ENCODE measurements around the gene PKN1.
A peak's percentile ranks its signal among the peaks of the same experiment; 100 is the strongest.

Gene PKN1

DNA sequence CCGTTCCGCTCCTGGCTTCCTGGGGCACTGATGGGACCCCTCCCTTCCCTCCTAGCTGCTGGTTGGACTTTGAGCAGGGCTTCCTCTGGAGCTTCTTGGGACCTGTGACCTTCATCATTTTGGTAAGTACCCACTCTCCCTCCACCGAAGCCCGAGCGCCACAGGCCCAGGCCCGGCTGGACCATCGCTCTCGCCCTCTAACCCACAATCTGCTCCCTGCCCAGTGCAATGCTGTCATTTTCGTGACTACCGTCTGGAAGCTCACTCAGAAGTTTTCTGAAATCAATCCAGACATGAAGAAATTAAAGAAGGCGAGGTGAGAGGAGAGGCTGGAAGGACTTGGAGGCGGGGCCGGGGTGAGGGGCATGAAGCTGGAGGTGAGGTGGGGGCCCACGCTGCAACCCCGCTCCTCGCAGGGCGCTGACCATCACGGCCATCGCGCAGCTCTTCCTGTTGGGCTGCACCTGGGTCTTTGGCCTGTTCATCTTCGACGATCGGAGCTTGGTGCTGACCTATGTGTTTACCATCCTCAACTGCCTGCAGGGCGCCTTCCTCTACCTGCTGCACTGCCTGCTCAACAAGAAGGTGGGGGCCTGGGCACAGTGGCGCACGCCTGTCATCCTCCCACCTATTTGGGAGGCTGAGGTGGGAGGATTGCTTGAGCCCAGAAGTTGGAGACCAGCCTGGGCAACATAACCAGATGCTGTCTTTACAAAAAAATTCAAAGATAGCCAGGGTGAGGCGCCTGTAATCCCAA is 26.3 kb upstream of the PKN1 start:
- no peak for DNase-seq

GRCh38 chr19:14407605-14408484 is 25.3 kb upstream of the PKN1 start:
- DNase-seq, result no peak

DNA sequence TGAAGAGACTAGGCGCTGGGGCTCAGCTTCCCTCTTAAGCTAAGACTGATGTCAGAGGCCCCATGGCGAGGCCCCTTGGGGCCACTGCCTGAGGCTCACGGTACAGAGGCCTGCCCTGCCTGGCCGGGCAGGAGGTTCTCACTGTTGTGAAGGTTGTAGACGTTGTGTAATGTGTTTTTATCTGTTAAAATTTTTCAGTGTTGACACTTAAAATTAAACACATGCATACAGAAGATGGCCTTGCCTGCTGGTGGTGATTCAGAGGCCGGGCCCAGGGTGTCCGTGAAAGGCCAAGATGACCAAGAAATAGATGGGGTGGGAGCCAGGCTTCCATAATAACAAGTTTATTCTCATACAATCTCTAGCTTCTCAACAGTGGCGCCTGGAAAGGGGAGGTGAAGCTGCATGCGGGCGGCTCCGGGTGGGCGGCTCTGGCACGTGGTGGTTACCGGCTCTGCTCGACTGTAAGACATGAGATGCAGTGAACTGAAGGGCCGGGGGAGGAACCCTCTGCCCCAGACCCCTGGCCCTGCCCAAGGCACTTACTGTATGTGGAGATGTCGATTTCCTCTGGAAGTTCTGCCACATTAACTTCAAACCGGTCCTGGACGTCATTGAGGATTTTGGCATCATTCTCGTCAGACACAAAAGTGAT is 24.5 kb upstream of the PKN1 start:
- DNase-seq, result no peak

DNA sequence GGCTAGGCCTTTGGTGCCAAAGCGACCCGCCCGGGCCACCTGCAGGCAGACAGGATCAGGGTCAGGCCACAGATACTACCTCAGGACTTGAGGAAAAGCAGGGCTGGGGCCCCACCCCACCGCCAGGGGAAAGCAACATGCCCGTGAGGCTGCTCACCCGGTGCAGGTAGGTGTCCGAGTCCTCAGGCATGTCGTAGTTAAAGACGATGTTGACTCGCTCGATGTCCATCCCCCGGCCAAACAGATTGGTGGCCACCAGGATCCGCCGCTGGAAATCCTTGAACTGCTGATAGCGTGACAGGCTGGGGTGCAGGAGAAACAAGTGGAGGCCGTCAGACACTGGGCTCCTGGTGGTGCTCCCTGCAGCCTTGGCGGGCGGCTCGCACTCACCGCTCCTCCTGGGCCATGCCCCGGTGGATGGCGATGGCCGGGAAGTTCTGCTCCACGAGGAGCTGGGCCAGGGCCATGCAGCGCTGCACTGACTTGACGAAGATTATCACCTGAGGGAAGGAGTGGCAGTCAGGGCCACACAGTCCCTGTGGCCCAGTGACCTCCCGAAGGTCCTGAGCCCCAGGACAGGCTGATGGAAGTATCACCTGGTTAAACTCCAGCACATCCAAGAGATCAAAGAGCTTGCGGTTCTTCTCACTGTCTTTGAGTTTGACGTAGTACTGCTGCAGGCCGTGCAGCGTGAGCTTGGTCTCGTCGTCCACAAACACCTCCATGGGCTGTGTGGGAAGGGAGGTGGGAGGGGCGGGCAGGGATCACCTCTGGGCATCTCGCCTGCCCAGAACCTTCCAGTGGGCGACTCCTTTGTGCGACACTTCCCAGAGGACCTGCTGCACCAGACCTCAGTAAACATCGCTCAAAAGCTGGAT is 23.7 kb upstream of the PKN1 start:
- no peak for DNase-seq

- DNase-seq, result peak; percentile 60
Measured at GRCh38 chr19:14410091-14411051, 22.7 kb upstream of the PKN1 start.

DNA sequence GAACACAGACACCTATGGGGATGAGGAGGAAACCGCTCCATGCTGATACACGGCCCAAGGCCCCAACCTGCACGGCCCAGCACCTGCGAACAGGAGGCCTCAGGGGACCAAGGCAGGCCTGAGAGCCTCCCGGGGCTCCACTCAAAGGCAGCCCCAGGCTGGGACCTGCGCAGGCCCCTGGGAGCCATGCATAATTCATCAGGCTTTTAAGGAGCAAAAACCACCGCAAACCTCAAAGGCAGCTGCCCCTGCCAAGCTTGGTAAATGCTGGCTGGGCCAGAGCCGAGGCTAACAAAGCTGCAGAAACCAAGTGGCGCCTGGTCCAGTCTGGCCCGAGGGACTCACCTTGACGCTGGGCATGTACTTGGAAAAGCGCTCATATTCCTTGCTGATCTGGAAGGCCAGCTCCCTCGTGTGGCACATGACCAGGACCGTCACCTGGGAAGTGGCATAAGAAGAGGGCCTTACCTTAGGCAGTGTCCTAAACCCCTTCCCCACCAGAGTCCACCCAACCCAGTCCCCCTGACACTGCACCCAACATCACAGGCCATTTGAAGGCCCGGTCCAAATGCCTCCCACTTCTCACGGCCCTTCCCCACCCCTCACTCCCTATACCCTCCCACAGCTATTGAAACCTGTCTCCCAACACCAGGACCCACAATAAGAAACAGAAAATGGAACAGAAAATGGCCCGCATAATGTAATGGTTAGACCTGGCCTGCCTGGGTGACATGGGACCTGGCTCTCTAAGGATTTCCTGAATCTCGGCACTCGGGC is 21.8 kb upstream of the PKN1 start:
- DNase-seq, result no peak

DNA sequence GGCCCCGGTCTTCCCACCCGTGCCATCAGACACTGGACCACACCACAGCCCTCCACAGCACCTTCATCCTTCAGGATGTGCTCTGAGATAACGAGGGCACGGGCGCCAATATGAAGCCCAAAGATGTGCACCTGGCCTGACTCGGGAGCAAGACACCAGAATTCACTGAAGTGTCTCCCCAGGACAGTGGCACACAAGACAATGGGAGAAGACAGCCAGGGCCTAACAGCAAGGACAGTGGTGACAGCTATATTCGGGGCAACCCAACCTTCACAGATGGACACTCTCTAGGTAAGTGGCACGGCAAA is 21.2 kb upstream of the PKN1 start:
- no peak for DNase-seq

DNA sequence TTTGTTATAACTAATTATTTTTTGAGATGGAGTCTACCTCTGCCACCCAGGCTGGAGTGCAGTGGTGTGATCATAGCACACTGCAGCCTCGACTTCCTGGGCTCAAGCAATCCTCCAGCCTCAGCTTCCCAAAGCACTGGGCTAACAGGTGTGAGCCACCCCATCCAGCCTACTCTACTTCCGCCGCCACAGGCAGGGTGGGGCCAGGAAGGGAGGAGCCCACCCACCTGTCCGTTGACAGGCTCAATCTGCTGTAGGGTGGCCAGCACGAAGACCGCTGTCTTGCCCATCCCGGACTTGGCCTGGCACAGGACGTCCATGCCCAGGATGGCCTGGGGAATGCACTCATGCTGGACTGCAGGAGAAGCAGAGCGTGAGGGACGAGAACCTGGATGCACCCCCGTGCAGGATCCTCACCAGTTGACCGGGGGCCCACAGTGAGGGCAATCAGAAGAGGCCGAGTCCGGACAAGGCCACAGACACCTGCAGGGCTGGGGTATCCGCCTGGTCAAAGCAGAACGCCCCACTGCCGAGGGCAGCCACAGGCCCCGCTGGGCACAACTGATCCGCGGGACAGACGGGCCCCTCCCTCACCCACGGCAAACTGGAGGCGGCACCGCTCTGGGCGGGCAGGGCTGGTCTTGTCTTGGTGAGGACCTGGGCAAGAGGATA is 20.6 kb upstream of the PKN1 start:
- DNase-seq, result no peak

DNA sequence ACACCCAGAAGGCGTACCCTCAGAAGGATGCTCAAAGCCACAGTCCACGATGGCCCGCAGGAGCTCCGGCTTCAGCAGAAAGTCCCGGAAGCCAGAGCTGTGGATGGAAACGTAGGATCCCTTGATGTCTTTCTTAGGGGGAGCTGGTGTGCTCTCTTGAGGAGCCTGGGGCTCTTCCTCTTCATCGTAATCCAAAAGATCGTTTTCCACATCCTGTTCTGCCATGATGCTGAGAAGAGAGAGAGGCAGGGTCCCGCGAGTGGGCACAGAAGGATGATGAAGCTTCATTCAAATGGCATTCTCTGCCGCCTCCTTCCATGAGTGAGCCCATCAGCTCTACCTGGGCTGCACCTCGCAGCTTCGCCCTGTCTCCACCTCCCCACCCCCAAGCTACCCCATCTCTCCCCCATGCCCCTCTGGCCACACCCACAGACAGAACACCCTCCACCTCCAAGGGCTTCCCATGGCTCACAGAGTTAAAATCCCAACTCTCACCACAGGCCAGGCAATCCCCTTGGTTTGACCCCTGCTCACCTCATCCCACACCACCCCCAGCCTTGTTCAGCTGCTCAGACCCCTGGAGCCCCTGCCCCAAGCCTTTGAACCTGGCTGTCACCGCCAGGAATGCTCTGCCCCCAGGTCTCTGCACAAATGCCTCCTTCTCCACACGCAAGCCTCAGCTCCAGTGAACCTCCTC is 20.0 kb upstream of the PKN1 start:
- DNase-seq, result no peak

- DNase-seq, result no peak
Measured at GRCh38 chr19:14413693-14414181, 19.4 kb upstream of the PKN1 start.

GRCh38 chr19:14414926-14415690 is 18.0 kb upstream of the PKN1 start:
- DNase-seq, result no peak

DNA sequence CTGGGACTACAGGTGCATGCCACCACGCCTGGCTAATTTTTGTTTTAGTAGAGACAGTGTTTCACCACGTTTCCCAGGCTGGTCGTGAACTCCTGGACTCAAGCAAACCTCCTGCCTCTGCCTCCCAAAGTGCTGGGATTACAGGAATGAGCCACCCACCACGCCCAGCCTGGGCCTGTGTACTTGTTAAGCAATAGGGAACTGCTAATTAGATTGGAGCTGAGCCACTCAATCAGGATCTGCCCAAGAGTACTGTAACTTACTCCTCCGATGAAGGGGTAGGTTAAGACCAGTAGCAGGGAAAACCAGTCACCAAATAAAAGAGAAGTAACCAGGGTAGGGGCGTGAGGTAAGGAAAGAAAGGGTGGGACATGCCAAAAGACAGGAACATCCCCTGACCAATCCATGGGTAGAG is 16.3 kb upstream of the PKN1 start:
- DNase-seq, result no peak

- DNase-seq, result peak; percentile 89
Measured at GRCh38 chr19:14418856-14419105, 14.3 kb upstream of the PKN1 start.

- peak; percentile 100 for DNase-seq
Measured at GRCh38 chr19:14419106-14419813, 13.8 kb upstream of the PKN1 start, which contains the start of gene DDX39A. TSS of gene DDX39A (minus strand) at chr19:14419341. CDS start at chr19:14413220, 6,121 bp downstream.

DNA sequence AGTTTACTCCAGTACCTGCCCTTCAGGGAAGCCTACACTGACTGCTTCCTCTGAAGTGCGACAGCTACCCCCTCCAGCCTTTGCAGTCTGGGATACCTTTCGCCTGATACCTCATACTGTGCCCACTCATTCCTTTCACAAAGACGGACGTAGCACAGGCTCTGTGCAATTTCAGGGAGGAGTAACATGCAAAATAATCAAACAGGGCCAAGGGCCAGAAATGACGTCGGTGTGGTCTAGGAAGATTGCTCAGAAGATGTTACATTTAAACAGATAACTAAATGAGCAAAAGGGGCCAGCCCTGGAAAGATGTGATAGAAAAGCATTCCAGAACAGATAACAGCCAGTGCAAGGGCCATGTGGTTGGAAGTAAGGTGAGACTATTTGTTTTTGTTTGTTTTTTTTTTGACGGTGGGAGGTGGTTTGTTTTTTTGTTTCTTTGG is 7.4 kb upstream of the PKN1 start:
- no peak for DNase-seq

DNA sequence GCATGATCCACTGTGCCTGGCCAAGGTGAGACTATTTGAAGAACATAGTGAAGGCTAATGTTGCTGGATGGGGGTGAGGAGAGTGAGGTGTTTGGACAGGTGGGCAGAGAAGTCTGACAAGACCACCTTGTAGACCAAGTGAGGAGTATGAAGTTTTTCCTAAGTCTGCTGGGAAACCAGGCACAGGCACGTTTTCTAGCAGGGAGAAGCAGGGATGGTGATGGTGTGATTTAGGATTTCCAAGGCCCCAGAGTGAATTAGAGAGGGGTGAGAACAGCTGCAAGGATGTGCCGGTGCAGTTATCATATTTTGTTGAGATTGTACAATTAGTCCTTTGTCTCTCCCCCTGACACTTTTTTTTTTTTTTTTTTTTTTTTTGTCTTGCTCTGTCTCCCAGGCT is 5.6 kb upstream of the PKN1 start:
- DNase-seq, result no peak

- DNase-seq, result no peak
Measured at GRCh38 chr19:14428882-14429416, 4.2 kb upstream of the PKN1 start.

DNA sequence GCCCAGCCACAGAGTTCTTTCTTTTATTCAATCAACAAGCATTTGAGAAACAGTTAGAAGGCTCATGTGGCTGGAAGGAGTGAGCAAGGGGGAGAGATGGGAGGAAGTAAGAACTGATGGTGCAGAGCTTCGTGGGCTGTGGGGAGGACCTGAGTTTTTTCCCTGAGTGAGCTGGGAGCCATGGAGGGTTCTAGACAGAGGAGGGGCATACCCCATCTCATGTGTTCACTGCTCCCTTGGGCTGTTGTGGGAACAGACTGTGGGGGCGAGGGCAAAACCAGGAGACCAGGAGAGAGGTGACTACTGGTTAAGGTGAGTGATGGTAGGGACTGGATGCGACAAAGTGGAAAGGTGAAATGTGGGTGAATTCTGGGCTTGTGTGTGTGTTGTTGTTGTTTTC is 2.4 kb upstream of the PKN1 start:
- DNase-seq, result no peak

All from activated CD4-positive, alpha-beta T cell treated with anti-CD3 and anti-CD28 coated beads, Interleukin-10, Interleukin-2, amounts not matched to agents 100 ng/mL and 50 ng/mL, durations not matched to agents 16 hours and 8 hours (primary cell).